BE2C (cell line): ENCODE results near the gene ETS1.

Source experiments
- DNase-seq: peaks from one replicate; pipeline ENCODE4 v3.0.0-alpha.2; 2020
- H3K27me3 ChIP-seq: fragments of 250-450 bp; sonication (Bioruptor Pico); 2 replicates; pipeline ENCODE4 v1.5.1; 2020; ENCODE audit warnings: mild to moderate bottlenecking
- H3K36me3 ChIP-seq: fragments of 250-450 bp; sonication (Bioruptor Pico); 2 replicates; pipeline ENCODE4 v1.5.1; 2020; ENCODE audit warnings: mild to moderate bottlenecking
- H3K4me1 ChIP-seq: fragments of 250-450 bp; sonication (Bioruptor Pico); 2 replicates; pipeline ENCODE4 v1.5.1; 2020
- H3K4me3 ChIP-seq: 2 replicates; pipeline ENCODE4 v1.5.1; 2011; ENCODE audit warnings: low read depth, low read length
- H3K9me3 ChIP-seq: fragments of 250-450 bp; sonication (Bioruptor Pico); 2 replicates; pipeline ENCODE4 v1.5.1; 2020
- CTCF ChIP-seq: IDR thresholded peaks from 2 replicates; pipeline ENCODE4 v1.5.1; 2012; ENCODE audit warnings: mild to moderate bottlenecking, low read depth, low read length

Gene ETS1

GRCh38 chr11:128462189-128462588 is 125.2 kb downstream of the ETS1 start:
- H3K4me1 ChIP-seq = peaks cover 8% of the 10 kb centered on the region; the same call in 1 of the 2 replicates
- H3K27me3 ChIP-seq = no peaks in the 10 kb centered on the region
- DNase-seq = no peak
- TF ChIP-seq CTCF = no peak
- H3K9me3 ChIP-seq = no peaks in the 10 kb centered on the region
- no peaks in the 10 kb centered on the region for H3K36me3 ChIP-seq
- H3K4me3 ChIP-seq = no peak overlapping the region

- no peak overlapping the region for H3K4me3 ChIP-seq
- no peaks in the 10 kb centered on the region for H3K36me3 ChIP-seq
- H3K4me1 ChIP-seq = peaks cover 6% of the 10 kb centered on the region; the same call in 1 of the 2 replicates
- H3K27me3 ChIP-seq = no peaks in the 10 kb centered on the region
- no peak for DNase-seq
- no peak for TF ChIP-seq CTCF
- no peaks in the 10 kb centered on the region for H3K9me3 ChIP-seq
Measured at GRCh38 chr11:128458321-128458720, 129.0 kb downstream of the ETS1 start.

GRCh38 chr11:128457874-128458273 is 129.5 kb downstream of the ETS1 start:
- Histone ChIP-seq H3K36me3 (no peaks in the 10 kb centered on the region), H3K27me3 (no peaks in the 10 kb centered on the region), H3K9me3 (no peaks in the 10 kb centered on the region), H3K4me3 (no peak overlapping the region), H3K4me1 (peaks cover 1% of the 10 kb centered on the region; the same call in 1 of the 2 replicates)
- TF ChIP-seq CTCF = no peak
- no peak for DNase-seq

GRCh38 chr11:128456566-128457268 is 130.6 kb downstream of the ETS1 start:
- H3K9me3 ChIP-seq = no peaks in the 10 kb centered on the region
- no peaks in the 10 kb centered on the region for H3K4me1 ChIP-seq
- H3K27me3 ChIP-seq = no peaks in the 10 kb centered on the region
- no peak for DNase-seq
- H3K36me3 ChIP-seq = no peaks in the 10 kb centered on the region
- H3K4me3 ChIP-seq = no peak overlapping the region
- no peak for TF ChIP-seq CTCF

- Histone ChIP-seq H3K36me3 (no peaks in the 10 kb centered on the region), H3K27me3 (no peaks in the 10 kb centered on the region), H3K4me1 (no peaks in the 10 kb centered on the region), H3K9me3 (no peaks in the 10 kb centered on the region), H3K4me3 (no peak overlapping the region)
- peak; percentile 34 for DNase-seq
- no peak for TF ChIP-seq CTCF
Measured at GRCh38 chr11:128455766-128456165, 131.6 kb downstream of the ETS1 start.

GRCh38 chr11:128453444-128454336 is 133.7 kb downstream of the ETS1 start:
- no peaks in the 10 kb centered on the region for H3K9me3 ChIP-seq
- DNase-seq = no peak

More at GRCh38 chr11:128453444-128454336, 133.7 kb downstream of the ETS1 start:
- no peak overlapping the region for H3K4me3 ChIP-seq
- H3K36me3 ChIP-seq = no peaks in the 10 kb centered on the region
- no peak for TF ChIP-seq CTCF
- H3K27me3 ChIP-seq = no peaks in the 10 kb centered on the region
- no peaks in the 10 kb centered on the region for H3K4me1 ChIP-seq
